Thyroid gland (tissue), 4 donors: ENCODE data around the gene TMEM132D.

Experiments
- CTCF ChIP-seq, 6 experiments: fragments of 200-600 bp in 3 of 6; fragments of 450-650 bp in 3 of 6; sonication (generic) in 3 of 6; IDR thresholded peaks; one replicate each; pipeline ENCODE4 v1.5.1; 2016 to 2019; ENCODE audit warnings: antibody characterized with exemption in 6 of 6, mild to moderate bottlenecking in 2 of 6, inconsistent platforms in 1 of 6, moderate library complexity in 1 of 6
- POLR2A ChIP-seq, 2 donors: fragments of 450-650 bp; IDR thresholded peaks; one replicate each; pipeline ENCODE4 v1.6.1; 2017; ENCODE audit warnings: antibody characterized with exemption in 2 of 2, mild to moderate bottlenecking in 2 of 2, moderate library complexity in 1 of 2

GRCh38 chr12:129459886-129460285, 443.9 kb downstream of the TMEM132D start:
- TF ChIP-seq CTCF (IDR thresholded peaks at IDR 0.05) (no peak), POLR2A (IDR thresholded peaks at IDR 0.05) (no peak)
